T-helper 9 cell (primary cell): Measurements from ENCODE around the gene TUSC7.

Experiments
- DNase-seq: peaks from one replicate; pipeline ENCODE4 v3.0.0-alpha.2; 2020
- total RNA-seq, 2 donors: gene quantifications; one replicate each; lab custom pipeline; 2026; lab: John Stamatoyannopoulos, UW

Gene TUSC7
- total RNA-seq = 0 reads per million in 2 donors

GRCh38 chr3:116709479-116709878 lies at the start of gene TUSC7:
TSS of gene TUSC7 (plus strand) at chr3:116709779.
- no peak for DNase-seq

- DNase-seq = no peak
These were observed 48.4 kb upstream of the TUSC7 start for GRCh38 chr3:116661196-116661595.

- no peak for DNase-seq
These were observed 46.1 kb upstream of the TUSC7 start for GRCh38 chr3:116663161-116664110.

- no peak for DNase-seq
These were observed 42.3 kb upstream of the TUSC7 start for GRCh38 chr3:116667324-116667723.

- DNase-seq = no peak
These were observed 41.8 kb upstream of the TUSC7 start for GRCh38 chr3:116667791-116668190.

- DNase-seq = no peak
These were observed 40.0 kb upstream of the TUSC7 start for GRCh38 chr3:116669576-116669975.

GRCh38 chr3:116671151-116671550 lies 38.4 kb upstream of the TUSC7 start:
- DNase-seq = no peak

- no peak for DNase-seq
These were observed 30.7 kb upstream of the TUSC7 start for GRCh38 chr3:116678853-116679252.

- no peak for DNase-seq
These were observed 18.5 kb upstream of the TUSC7 start for GRCh38 chr3:116691041-116691440.

GRCh38 chr3:116701070-116701469 lies 8.5 kb upstream of the TUSC7 start:
- DNase-seq = no peak

GRCh38 chr3:116702334-116702733 lies 7.2 kb upstream of the TUSC7 start:
- no peak for DNase-seq

- no peak for DNase-seq
These were observed 2.0 kb upstream of the TUSC7 start for GRCh38 chr3:116707531-116707930.

GRCh38 chr3:116716490-116716889 lies 6.9 kb downstream of the TUSC7 start:
- DNase-seq = no peak

- no peak for DNase-seq
These were observed 8.0 kb downstream of the TUSC7 start for GRCh38 chr3:116717566-116717965.

- no peak for DNase-seq
These were observed 18.9 kb downstream of the TUSC7 start for GRCh38 chr3:116728454-116728853.

- no peak for DNase-seq
These were observed 24.7 kb downstream of the TUSC7 start for GRCh38 chr3:116734243-116734642.

- no peak for DNase-seq
These were observed 30.1 kb downstream of the TUSC7 start for GRCh38 chr3:116739678-116740077.

- no peak for DNase-seq
These were observed 30.7 kb downstream of the TUSC7 start for GRCh38 chr3:116740293-116740692.

GRCh38 chr3:116741467-116741866 lies 31.9 kb downstream of the TUSC7 start:
- DNase-seq = no peak

- DNase-seq = no peak
These were observed 33.5 kb downstream of the TUSC7 start for GRCh38 chr3:116743062-116743461.

GRCh38 chr3:116749388-116749787 lies 39.8 kb downstream of the TUSC7 start:
- DNase-seq = no peak

GRCh38 chr3:116757315-116757714 lies 47.7 kb downstream of the TUSC7 start:
- DNase-seq = no peak

GRCh38 chr3:116759316-116759715 lies 49.7 kb downstream of the TUSC7 start:
- no peak for DNase-seq
